Activated gamma-delta T cell treated with Interleukin-2 at 50 U/mL for 16 hours (primary cell): ENCODE results near the gene PDE6B.
A peak's percentile ranks its signal among the peaks of the same experiment; 100 is the strongest.

Experiments used
- DNase-seq: peaks from one replicate; pipeline ENCODE4 v3.0.0-alpha.2; 2020

Gene PDE6B

GRCh38 chr4:601612-602558, 23.5 kb upstream of the PDE6B start:
- no peak for DNase-seq

GRCh38 chr4:602559-602942, 22.8 kb upstream of the PDE6B start:
- DNase-seq = peak; percentile 56

- no peak for DNase-seq
These were observed 21.2 kb upstream of the PDE6B start for GRCh38 chr4:604131-604530.

DNA sequence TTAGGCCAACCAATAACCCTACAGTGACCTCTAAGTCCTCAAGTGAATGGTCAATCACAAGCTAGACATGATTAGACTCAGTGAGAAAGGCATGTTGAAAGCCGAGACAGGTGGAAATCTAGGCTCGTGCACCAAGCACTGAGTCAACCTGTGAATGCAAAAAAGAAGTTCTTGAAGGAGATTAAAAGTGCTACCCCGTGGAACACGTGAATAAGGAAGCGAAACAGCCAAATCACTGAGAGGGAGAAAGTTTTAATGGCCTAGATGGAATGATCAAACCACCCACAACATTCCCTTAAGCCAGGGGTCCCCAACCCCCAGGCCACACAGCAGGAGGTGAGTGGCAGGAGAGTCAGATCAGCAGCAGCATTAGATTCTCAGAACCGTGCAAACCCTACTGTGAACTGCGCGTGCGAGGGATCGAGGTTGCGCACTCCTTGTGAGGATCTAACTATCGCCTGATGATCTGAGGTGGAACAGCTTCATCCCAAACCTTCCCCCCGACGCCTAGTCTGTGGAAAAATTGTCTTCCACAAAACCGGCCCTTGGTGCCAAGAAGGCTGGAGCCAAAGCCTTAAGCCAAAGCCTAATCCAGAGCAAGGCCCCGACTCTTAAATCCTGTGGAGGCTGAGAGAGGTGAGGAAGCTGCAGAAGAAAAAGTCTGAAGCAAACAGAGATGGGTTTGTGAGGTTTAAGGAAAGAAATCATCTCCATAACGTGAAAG, 19.5 kb upstream of the PDE6B start:
- no peak for DNase-seq

- no peak for DNase-seq
These were observed 17.1 kb upstream of the PDE6B start for GRCh38 chr4:608236-608635.

DNA sequence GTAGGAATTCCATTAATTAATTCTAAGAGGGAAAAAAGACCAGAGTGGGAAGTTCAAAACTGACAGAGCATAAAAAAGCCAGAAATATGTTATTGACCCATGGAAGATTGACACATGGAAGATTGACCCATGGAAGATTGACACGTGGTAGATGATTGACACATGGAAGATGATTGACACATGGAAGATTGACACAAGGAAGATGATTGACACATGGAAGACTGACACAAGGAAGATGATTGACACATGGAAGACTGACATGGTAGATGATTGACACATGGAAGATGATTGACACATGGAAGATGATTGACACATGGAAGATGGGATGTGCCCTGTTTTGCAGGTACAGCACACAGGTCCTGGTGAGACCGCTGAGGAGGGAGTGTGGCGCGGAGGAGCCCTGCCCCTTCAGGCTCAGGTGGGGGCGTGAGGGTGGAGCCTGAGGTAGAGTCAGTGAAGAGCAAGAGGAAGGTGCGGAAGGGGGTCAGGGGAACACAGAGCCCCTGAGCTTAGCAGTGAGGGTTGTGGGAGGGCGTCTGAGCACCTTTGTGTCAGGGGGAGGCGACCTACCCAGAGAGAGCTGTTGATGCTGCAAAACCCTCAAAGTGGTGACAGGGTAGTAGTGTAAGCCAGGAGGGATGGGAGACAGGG, 15.8 kb upstream of the PDE6B start:
- DNase-seq = no peak

DNA sequence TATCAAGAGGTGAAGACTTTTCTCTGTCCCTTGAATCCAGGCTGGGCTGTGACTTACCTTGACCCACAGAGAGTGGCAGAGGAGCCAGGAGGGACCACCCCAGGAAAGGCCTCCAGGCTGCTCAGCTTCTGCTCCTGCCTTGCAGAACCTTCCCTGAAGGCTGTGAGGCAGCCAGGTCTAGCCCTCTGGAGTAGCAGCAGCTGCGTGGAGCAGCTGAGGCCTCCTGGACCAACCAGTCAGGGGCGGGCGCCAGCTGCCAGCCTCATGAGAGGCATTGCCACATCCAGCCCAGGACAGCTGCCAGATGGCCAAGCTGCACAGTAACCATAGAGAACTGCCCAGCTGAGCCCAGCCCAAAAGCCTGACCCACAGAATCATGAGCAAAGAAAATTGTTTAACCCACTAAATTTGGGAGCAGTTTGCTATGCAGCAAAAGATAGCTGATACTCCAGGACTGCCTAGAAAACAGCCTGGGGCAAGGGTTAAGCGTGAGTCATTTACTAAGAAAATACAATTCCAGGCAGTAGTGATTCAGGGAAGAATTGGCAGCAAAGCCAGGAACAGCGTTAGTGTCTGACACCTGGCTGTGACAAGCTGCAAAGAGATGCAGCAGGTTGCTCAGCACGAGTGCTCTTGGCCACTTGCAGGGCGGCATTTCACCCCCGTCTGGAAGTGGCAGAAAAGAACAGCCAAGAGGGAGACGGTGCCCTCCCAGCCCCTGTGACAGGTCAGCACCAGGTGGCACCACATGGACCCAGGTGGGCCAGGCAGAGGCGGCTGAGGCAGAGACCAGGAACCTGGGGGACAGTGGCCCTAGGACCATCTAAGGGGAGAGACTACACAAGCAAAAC, 14.7 kb upstream of the PDE6B start:
- DNase-seq = no peak

DNA sequence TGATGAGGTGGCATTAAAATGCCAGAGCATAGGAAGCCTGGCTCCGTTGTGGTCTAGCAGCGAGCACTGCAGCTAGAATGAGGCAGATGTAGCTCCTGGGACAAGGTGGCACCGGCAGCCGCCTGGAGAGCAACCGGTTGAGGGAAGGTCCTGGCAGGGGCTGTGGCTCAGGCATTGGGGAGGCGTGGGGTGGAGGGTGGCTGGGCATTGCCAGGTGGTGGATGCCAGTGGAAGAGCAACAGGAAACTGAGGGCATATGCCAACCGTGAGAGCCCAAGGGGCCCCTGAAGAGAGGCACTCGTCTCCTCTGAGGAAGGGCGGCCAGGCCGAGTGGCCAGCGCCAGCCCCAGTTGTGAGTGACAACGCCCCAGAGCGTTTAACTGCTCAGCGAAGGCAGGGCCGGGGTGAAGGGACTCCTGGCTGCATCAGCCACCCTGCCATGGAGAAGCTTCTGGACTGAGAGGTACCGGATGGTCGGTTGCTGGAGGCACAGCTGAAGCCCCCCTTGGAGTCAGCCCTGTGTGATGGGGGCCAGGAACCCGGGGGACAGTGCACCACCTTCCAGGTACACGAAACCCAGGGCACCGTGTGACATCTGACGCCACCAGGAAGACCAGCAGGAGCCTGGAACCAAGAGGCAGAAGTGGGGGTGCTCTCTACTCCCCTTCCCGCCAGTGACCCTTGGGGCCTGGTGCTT, 13.2 kb upstream of the PDE6B start:
- no peak for DNase-seq

DNA sequence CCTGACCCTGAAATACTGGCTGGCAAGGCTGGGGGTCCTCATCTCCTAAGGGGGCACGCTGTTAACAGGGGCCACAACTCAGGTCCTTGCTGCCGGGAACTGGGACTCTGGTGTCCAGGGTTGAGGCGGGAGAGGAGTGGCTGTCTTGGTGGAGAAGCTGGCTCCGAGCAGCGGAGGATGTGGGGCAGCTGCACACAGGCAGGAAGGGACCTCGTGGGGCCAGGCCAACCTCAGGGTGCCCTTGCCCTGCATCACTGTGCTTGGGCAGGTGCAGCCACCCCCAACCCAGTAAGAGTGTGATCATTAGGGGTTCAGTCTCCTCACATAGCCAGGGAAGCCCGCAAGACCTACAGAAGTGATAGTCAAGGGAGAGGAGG, 12.6 kb upstream of the PDE6B start:
- DNase-seq = no peak

- DNase-seq = no peak
These were observed 12.2 kb upstream of the PDE6B start for GRCh38 chr4:613126-613525.

DNA sequence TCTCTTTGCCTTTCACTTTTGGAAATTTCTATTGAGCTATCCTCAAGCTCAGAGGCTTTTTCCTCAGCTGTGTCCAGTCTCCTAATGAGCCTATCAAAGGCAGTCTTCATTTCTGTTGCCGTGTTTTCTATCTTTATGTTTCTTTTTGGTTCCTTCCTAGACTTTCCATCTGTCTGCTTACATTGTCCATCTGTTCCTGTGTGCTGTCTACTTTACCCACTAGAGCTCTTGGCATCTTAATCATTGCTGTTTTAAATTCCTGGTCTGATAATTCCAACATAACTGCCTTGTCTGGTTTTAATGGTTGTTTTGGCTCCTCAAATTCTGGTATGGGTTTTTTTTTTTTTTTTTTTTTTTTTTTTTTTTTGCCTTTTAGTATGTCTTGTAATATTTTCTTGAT, 9.3 kb upstream of the PDE6B start:
- no peak for DNase-seq

DNA sequence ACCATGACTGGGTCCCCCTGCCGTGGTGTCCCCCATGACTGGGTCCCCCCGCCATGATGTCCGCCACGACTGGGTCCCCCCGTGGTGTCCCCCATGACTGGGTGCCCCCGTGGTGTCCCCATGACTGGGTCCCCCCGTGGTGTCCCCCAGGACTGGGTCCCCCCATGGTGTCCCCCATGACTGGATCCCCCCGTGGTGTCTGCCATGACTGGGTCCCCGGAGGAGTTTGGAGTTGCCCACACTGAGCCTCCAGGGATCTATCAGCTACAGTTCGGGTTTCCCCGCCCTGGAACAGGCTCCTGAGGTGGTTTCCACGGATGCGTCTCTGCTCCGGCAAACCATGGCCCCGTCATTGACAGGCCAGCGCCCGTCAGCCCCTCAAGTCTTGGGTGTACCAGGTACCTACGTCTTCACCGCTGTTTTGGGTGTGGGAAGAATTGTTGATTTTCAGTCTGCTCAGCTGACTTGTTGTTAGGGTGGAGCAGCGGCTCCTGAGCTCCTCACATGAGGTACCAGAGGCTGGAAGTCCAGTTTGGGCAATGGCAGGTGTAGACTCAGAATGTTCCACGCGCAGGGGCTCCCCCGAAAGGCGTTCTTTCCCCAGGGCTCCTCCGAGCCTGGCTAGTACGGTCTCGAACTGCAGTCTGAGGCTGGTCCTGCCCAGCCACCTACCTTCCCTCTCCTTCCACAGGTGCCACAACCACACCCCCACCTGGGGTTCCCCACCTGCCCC, 8.3 kb upstream of the PDE6B start:
- DNase-seq = no peak

- DNase-seq = no peak
These were observed 7.4 kb upstream of the PDE6B start for GRCh38 chr4:617644-618641.

- no peak for DNase-seq
These were observed 5.2 kb upstream of the PDE6B start for GRCh38 chr4:620201-620600.

- DNase-seq = no peak
These were observed 4.5 kb upstream of the PDE6B start for GRCh38 chr4:620851-621261.

- DNase-seq = no peak
These were observed 3.9 kb upstream of the PDE6B start for GRCh38 chr4:621296-622070.

- no peak for DNase-seq
These were observed 3.0 kb upstream of the PDE6B start for GRCh38 chr4:622071-622995.
